ENCODE results near the gene IL11.
"Not testable (repeated sequence)": the region's sequence is repeated elsewhere in the genome, so short reads cannot be mapped to it uniquely, and the experiment has no call there.

The IL11 gene

GRCh38 chr19:55370305-55370988, at the start of gene IL11:
TSS of gene IL11 (minus strand) at chr19:55370463. CDS start at chr19:55370310, 153 bp downstream.
- no peak for DNase-seq

- DNase-seq, result no peak
These were observed 49.5 kb upstream of the IL11 start for GRCh38 chr19:55419624-55420236.

- DNase-seq, result no peak
These were observed 48.8 kb upstream of the IL11 start for GRCh38 chr19:55419103-55419502.

DNA sequence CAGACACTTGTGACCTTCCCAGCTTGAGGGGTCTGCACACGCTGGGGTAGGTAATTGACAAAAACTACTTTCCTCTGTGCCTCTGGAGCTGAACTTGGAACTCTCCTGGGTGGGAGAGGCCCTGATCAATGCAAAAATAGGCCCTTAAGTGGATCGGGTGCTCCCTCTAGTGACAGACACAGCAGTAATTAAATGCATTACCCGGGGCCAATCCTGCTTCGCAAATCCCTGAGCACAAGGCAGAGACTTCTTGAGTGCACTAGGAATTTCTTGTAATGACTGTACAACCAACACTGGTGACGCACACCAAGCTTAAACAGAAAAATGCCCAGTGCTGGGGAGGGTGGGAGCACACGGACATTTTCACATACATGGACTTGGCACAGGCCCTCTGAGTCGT, 47.9 kb upstream of the IL11 start:
- no peak for DNase-seq

GRCh38 chr19:55410168-55410567, 39.9 kb upstream of the IL11 start:
- DNase-seq, result no peak

DNA sequence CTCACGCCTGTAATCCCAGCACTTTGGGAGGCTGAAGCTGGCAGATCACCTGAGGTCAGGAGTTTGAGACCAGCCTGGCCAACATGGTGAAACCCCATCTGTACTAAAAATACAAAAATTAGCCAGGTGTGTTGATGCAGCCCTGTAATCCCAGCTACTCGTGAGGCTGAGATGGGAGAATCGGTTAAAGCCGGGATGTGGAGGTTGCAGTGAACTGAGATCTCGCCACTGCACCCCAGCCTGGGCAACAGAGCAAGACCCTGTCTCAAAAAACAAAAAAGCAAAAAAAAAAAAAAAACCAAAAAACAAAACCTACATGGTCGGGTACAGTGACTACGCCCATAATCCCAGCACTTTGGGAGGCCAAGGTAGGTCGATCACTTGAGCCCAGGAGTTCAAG, 38.9 kb upstream of the IL11 start:
- not testable (repeated sequence) for DNase-seq

- no peak for DNase-seq
These were observed 38.2 kb upstream of the IL11 start for GRCh38 chr19:55408533-55408872.

- peak; percentile 97 for DNase-seq
These were observed 37.7 kb upstream of the IL11 start for GRCh38 chr19:55407800-55408532.

DNA sequence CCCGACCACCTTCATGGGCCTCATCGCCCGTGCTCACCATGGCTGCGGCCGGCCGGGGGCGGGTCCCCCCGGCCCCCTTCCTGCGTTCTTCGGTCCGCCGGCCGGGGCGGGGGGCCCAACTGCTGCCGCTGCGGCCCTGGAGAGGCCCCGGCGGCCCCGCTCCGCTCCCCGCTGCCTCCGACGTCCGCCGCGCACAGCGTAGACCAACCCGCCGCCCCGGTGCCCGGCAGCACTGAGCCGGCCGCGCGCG, 37.2 kb upstream of the IL11 start, which contains the start of gene UBE2S:
Gene UBE2S, minus strand, starts transcription at position 239 of the 250 bp plus-strand sequence. Its CDS starts 199 bp downstream, at position 40.
- DNase-seq, result not testable (repeated sequence)

GRCh38 chr19:55406826-55407549, 36.7 kb upstream of the IL11 start:
- DNase-seq, result no peak

- DNase-seq, result no peak
These were observed 36.0 kb upstream of the IL11 start for GRCh38 chr19:55406091-55406825.

- no peak for DNase-seq
These were observed 35.4 kb upstream of the IL11 start for GRCh38 chr19:55405638-55406037.

- DNase-seq, result no peak
These were observed 32.2 kb upstream of the IL11 start for GRCh38 chr19:55402509-55402908.

DNA sequence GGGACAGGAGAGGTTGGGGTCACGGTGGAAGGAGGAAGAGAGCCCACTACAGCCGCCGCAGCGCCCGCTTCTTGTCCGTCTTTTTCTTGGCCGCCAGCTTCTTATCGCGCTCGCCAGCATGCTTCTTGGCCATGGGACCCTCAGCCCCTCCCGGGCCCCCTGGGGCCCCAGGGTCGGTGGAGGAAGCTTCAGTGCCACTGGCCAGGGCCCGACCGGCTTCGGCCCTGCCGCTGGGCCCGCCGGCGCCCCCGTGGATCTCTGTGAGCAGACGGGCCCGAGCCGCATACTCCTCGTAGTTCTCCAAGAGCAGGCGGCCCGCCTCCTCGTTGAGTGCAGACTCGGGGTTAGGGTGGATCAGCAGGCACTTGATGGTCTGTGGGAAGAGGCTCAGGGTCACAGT, 31.1 kb upstream of the IL11 start:
- not testable (repeated sequence) for DNase-seq

DNA sequence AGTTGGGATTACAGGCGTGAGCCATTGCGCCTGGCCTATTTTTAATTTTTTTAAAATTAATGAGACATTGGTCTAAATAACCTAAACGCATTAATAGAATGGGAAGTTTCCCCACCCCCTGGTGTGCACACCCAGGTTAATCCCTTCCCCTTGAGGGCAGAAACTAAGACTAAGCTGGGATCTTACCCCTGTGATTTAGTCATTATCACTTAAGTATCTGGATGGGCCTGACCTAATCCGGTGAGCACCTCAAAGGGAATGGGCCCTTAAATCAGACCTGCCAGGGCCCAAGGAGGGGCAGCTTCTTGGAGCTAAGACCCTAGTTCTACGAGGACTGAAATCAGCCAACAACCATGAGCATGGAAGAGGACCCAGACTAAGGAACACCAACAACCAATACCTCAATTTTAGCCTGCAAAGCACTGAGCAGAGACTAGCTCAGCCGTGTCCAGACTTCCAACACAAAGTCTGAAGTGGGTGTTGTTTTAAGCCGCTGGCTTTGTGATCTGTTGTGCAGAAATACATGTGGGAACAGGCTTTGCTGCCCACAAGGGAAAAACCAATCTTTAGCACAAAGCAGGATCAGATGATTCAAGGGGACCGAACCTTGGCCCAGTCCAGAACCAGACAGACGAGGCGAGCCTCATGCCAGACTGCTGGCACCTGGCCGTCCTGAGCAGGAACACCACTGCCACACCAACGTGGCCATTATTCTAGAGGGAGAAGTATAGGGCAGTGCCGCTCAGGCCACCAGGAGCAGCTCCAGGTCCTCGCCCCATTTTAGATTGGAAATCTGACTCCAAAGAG, 30.2 kb upstream of the IL11 start:
- DNase-seq, result no peak

GRCh38 chr19:55398200-55398925, 28.1 kb upstream of the IL11 start:
- no peak for DNase-seq

DNA sequence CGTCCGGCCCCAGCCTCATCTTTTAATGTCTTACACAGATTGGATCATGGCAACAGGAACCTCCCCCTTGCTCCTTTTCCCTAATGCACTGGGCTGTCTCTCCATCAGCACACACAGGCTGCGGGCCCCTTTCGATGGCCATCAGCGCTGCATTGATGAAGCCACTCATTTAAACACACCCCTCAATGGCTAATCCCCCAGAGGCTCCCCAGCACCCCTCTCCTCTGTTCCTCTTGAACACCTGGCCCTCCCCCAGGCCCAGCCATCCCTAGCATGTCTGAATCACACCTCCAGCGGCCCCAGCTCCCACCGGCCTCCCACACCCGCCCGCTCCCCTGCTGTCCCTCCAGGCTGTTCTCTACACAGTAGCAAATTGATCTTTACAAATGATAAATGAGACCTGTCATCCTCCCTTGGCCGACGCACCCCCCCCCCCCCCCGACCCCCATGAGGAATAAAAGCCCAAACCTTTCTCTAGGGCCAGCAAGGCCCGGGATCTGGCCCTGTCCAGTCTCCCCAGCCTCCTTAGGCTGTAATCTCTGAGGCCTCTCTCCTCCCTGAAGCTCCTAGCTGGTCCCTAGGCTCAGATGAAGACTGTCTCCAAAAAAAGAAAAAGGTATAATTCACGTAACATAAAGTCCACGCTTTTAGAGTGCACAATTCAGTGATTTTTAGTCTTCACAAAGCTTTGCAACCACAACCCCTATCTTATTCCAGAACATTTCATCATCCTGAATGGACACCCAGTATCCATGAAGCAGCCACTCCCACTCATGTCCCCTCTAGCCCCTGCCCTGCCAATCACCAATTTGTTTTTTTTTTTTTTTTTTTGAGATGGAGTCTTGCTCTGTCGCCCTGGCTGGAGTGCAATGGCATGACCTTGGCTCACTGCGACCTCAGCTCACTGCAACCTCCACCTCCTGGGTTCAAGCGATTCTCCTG, 22.8 kb upstream of the IL11 start:
- DNase-seq, result no peak

GRCh38 chr19:55391702-55392615, 21.7 kb upstream of the IL11 start:
- DNase-seq, result no peak

GRCh38 chr19:55391191-55391670, 21.0 kb upstream of the IL11 start:
- DNase-seq, result no peak

Data from activated CD4-positive, CD25-positive, alpha-beta regulatory T cell treated with anti-CD3 and anti-CD28 coated beads, Interleukin-2, amount 50 U/mL, for 72 hours (primary cell).